Spinal cord (tissue), 10 donors: Measurements from ENCODE around the gene CYBRD1. TPM values are rescaled to one million over a fixed set of nuclear protein-coding genes. Genes with fewer than 3 reads are reported as not detected.
"Not testable (repeated sequence)": the region's sequence is repeated elsewhere in the genome, so short reads cannot be mapped to it uniquely, and the experiment has no call there.

Source experiments
- DNase-seq, 6 donors: peaks; one replicate each; pipeline versions ENCODE4 v3.0.0 to v3.0.0-alpha.2; 2013 to 2015; ENCODE audit warnings: low spot score in 6 of 6, low read depth in 4 of 6
- H3K27ac ChIP-seq: one replicate; pipeline ENCODE4 v1.5.1; 2013; ENCODE audit warnings: low read depth, low read length, control low read depth
- H3K27me3 ChIP-seq: one replicate; pipeline ENCODE4 v1.6.1; 2013; ENCODE audit warnings: low read length; ENCODE audit not compliant: control insufficient read depth, insufficient read depth
- H3K36me3 ChIP-seq: one replicate; pipeline ENCODE4 v1.6.1; 2013; ENCODE audit warnings: low read length; ENCODE audit not compliant: control insufficient read depth, insufficient read depth
- H3K4me1 ChIP-seq: one replicate; pipeline ENCODE4 v1.6.1; 2013; ENCODE audit warnings: low read length; ENCODE audit not compliant: control insufficient read depth, insufficient read depth
- H3K4me3 ChIP-seq: one replicate; pipeline ENCODE4 v1.5.1; 2013; ENCODE audit warnings: low read depth, low read length, control low read depth
- H3K9me3 ChIP-seq: one replicate; pipeline ENCODE4 v1.6.1; 2013; ENCODE audit warnings: low read length; ENCODE audit not compliant: control insufficient read depth, insufficient read depth
- WGBS: methylation state at CpG from one replicate; pipeline ENCODE4 v1.1.5; 2013; ENCODE audit warnings: missing lambda C conversion rate; ENCODE audit not compliant: insufficient coverage; 5-methylcytosine and 5-hydroxymethylcytosine counted together
- polyA plus RNA-seq, 2 donors: library from polyadenylated mRNA; unstranded; fragments of 120-200 nt; gene quantifications; one replicate each; pipeline ENCODE4 v1.2.1, GENCODE V29; 2013; ENCODE audit not compliant: insufficient read length in 2 of 2
- total RNA-seq, 2 donors: library from RNA; depleted of rRNA in 1 of 2; stranded (reverse); fragments of 120-200 nt in 1 of 2; fragments of >200 nt in 1 of 2; gene quantifications; one replicate each; pipeline versions ENCODE4 v1.2.3 to v1.2.4, GENCODE V29; 2013 to 2014
- donor health status: healthy.

The CYBRD1 gene
- total and polyA plus RNA-seq, 4 donors = 20.7 to 138 (median 67.4) TPM

DNA sequence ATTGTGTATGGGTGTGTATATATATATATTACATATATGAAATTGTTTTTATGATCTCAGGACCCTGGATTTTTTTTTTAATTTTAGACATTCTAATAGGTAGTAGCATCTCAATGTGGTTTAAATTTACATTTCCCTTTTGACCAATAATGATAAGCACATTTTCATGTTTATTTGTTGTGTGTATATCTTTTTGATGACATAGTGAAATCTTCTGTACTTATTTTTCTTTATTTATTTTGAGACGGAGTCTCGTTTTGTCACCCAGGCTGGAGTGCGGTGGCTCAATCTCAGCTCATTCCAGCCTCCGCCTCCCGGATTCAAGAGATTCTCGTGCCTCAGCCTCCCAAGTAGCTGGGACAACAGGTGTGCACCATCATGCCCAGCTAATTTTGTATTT lies 35.1 kb upstream of the CYBRD1 start:
- no peaks in the 10 kb centered on the region for H3K27me3 ChIP-seq
- DNase-seq = no peak
- H3K4me3 ChIP-seq = no peak overlapping the region
- no peaks in the 10 kb centered on the region for H3K9me3 ChIP-seq
- H3K27ac ChIP-seq = no peak overlapping the region
- peaks cover 2% of the 10 kb centered on the region for H3K36me3 ChIP-seq
- no peaks in the 10 kb centered on the region for H3K4me1 ChIP-seq
- WGBS = 100% methylated on average over 2 of the region's 6 CpGs

DNA sequence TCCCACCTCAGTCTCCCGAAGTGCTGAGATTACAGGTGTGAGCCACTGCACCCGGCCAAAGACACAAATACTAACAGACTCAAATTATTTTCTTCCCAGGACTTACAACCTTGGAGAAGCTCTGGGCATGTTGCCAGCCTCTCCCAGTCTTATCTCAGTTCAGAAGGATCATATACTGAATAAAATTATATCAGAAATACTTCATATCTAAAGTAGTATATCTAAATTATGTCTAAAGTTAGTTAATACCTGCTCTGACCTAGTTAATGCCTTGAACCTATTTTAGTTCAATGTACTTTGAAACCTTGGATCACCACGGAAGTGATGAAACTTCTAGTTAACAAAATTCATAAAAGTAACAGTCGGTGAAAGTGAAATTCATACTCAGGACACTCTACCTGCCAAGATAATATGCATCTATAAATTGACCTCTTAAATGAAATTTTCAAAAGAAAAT lies 34.4 kb upstream of the CYBRD1 start:
- peaks cover 2% of the 10 kb centered on the region for H3K36me3 ChIP-seq
- no peak for DNase-seq
- H3K9me3 ChIP-seq = no peaks in the 10 kb centered on the region
- no peak overlapping the region for H3K4me3 ChIP-seq
- no peak overlapping the region for H3K27ac ChIP-seq
- no peaks in the 10 kb centered on the region for H3K4me1 ChIP-seq
- WGBS = 100% methylated on average over 2 of the region's 4 CpGs
- no peaks in the 10 kb centered on the region for H3K27me3 ChIP-seq

DNA sequence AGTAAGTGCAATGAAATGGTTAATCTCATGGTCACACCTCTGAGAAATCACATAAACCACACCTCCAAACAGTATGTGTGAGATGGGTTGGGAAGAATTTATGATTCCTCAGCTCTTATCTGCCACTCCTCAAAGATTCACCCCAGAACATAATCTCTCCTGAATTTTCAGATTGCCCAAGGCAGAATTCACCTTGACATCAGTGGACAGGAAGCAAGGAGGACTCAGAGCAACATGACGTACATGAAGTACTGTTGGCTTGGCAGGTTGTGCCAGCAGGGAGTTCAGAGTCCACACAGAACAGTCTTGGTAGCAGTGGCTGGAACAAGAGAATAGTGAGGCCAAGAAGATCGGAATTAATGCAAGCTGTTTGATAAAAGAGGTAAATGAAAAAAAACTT lies 31.7 kb upstream of the CYBRD1 start:
- H3K4me1 ChIP-seq = no peaks in the 10 kb centered on the region
- H3K9me3 ChIP-seq = no peaks in the 10 kb centered on the region
- H3K27me3 ChIP-seq = no peaks in the 10 kb centered on the region
- no peak for DNase-seq
- H3K27ac ChIP-seq = no peak overlapping the region
- no peak overlapping the region for H3K4me3 ChIP-seq
- whole genome bisulfite sequencing = 94% methylated on average over 2 of the region's 2 CpGs
- H3K36me3 ChIP-seq = peaks cover 2% of the 10 kb centered on the region

DNA sequence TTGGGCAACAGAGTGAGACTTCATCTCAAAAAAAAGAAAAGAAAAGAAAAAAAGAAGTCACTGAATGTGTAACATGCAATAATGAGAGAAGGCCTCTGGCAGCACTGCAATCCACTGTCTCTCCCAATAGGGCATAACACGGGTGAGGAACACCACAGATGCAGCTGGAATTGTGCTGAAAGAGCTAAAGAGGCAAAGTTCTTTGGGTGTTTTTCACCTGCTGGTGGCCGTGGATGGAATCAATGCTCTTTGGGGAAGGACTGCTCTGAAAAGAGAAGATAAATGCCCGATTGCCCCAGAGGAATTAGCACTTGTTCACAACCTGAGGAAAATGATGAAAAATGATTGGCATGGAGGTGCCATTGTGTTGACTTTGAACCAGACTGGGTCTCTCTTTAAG lies 31.0 kb upstream of the CYBRD1 start:
- WGBS = 76% methylated on average over 3 of the region's 3 CpGs
- peaks cover 1% of the 10 kb centered on the region for H3K36me3 ChIP-seq
- no peaks in the 10 kb centered on the region for H3K27me3 ChIP-seq
- H3K9me3 ChIP-seq = no peaks in the 10 kb centered on the region
- H3K4me1 ChIP-seq = no peaks in the 10 kb centered on the region
- no peak overlapping the region for H3K27ac ChIP-seq
- DNase-seq = no peak
- no peak overlapping the region for H3K4me3 ChIP-seq

DNA sequence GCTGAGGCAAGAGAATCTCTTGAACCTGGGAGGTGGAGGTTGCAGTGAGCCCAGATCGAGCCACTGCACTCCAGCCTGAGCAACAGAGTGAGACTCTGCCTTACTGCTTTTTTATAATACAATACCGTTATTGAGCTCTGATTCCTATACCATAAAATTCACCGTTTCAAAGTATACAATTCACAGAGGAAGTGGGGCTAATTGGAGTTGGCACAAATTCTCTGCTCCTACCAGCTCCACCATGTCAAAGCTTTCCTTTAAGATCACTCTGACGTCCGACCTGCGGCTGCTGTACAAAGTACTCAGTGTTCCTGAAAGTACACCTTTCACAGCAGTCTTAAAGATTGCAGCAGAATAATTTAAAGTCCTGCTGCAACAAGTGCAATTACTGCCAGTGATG lies 29.6 kb upstream of the CYBRD1 start:
- DNase-seq = peak in 1 of 6 donors; percentile 45
- H3K4me3 ChIP-seq = no peak overlapping the region
- no peaks in the 10 kb centered on the region for H3K4me1 ChIP-seq
- H3K36me3 ChIP-seq = no peaks in the 10 kb centered on the region
- no peak overlapping the region for H3K27ac ChIP-seq
- H3K9me3 ChIP-seq = no peaks in the 10 kb centered on the region
- H3K27me3 ChIP-seq = no peaks in the 10 kb centered on the region
- WGBS = 17% methylated on average over 3 of the region's 6 CpGs

DNA sequence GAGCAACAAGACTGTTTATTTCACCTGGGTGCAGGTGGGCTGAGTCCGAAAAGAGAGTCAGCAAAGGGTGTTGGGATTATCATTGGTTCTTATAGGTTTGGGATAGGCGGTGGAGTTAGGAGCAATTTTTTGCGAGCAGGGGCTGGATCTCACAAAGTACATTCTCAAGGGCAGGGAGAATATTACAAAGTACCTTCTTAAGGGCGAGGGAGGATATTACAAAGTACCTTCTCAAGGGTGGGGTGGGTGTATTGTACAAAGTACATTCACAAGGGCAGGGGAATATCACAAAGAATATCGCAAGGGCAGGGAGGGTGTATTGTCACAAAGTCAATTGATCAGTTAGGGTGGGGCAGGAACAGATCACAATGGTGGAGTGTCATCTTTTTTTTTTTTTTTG lies 24.6 kb upstream of the CYBRD1 start:
- DNase-seq, H3K4me3 ChIP-seq, H3K27ac ChIP-seq, H3K27me3 ChIP-seq, H3K36me3 ChIP-seq, H3K9me3 ChIP-seq, H3K4me1 ChIP-seq: not testable (repeated sequence)
- 100% methylated on average over 3 of the region's 5 CpGs for WGBS

DNA sequence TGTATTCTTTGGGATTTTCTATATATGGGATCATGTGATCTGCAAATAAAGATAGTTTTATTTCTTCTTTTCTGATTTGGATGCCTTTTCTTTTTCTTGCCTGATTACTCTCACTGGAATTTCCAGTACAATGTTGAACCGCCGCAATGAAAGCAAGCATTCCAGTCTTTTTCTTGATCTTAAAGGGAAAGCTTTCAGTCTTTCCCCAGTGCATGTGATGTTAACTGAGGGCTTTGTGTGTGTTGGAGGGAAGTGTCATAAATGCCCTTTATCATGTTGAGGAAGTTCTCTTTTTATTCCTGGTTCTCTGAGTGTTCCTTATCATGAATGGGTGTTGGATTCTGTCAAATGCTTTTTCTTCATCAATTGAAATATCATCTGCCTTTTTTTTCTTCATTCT lies 16.9 kb upstream of the CYBRD1 start:
- Histone ChIP-seq H3K27ac (no peak overlapping the region), H3K27me3 (no peaks in the 10 kb centered on the region), H3K4me1 (no peaks in the 10 kb centered on the region), H3K4me3 (no peak overlapping the region), H3K9me3 (peaks cover 1% of the 10 kb centered on the region), H3K36me3 (no peaks in the 10 kb centered on the region)
- no peak for DNase-seq
- no CpG with 5 or more reads among the region's 2 CpGs for WGBS

DNA sequence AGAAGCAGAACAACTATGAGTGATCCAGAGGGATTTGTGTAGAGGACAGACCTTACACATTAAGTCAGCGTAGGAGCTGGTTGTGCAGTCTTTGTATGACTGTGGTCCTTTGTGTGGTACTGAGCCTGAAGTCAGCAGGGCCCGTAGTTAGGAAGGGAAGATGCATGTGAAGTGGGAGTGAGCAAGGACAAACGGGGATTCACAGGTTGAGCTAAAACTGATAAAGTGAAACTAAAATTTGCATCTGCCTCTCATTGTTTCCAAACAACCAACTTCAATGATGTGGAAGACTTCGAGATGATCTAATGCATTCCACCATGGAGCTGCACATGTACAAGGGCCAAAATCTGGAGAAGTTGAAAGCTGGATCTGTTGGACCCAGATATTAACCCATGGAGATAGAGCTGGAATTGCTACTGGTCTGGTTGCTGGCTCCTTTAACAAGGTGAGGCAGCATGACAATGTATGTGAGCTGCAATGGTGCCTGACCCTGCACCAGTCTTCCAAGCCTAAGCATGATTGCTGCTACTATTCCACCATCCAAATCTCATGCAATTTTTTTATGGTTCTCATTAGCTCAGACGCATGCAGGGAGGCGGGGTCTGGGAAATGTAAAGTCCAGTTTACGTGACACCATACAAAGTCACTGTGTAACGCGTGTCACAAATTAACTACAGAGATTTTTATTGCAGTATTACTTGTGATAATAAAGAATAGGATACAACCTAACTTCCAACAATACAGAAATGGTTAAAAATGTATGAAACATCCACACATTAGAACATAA lies 12.1 kb upstream of the CYBRD1 start:
- H3K27me3 ChIP-seq = no peaks in the 10 kb centered on the region
- no peaks in the 10 kb centered on the region for H3K9me3 ChIP-seq
- no peaks in the 10 kb centered on the region for H3K36me3 ChIP-seq
- no peak overlapping the region for H3K4me3 ChIP-seq
- 40% methylated on average over 2 of the region's 9 CpGs for WGBS
- no peak overlapping the region for H3K27ac ChIP-seq
- DNase-seq = no peak
- no peaks in the 10 kb centered on the region for H3K4me1 ChIP-seq

DNA sequence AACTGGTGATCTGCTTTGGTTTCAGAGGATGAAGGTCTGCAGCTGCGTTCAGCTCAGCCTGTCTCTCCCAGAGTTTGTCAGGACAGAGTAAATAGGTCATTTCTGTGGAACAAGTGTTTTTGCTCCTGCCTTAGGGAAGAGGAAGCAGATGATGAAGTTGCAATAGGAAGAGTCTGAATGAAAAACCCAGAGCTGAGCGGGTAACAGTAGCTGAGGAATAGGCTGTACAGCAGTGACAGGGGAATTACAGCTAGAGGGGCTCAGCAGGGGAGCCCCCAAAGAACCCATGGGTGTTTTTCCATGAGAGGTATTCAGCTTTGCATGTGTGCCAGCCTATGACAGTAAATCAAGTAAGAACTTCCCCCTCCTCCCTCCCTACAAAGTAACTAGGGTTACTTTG lies 10.3 kb upstream of the CYBRD1 start:
- DNase-seq = no peak
- WGBS = 92% methylated on average over 2 of the region's 2 CpGs
- H3K36me3 ChIP-seq = no peaks in the 10 kb centered on the region
- H3K27me3 ChIP-seq = no peaks in the 10 kb centered on the region
- no peaks in the 10 kb centered on the region for H3K9me3 ChIP-seq
- H3K4me1 ChIP-seq = no peaks in the 10 kb centered on the region
- H3K4me3 ChIP-seq = no peak overlapping the region
- no peak overlapping the region for H3K27ac ChIP-seq

DNA sequence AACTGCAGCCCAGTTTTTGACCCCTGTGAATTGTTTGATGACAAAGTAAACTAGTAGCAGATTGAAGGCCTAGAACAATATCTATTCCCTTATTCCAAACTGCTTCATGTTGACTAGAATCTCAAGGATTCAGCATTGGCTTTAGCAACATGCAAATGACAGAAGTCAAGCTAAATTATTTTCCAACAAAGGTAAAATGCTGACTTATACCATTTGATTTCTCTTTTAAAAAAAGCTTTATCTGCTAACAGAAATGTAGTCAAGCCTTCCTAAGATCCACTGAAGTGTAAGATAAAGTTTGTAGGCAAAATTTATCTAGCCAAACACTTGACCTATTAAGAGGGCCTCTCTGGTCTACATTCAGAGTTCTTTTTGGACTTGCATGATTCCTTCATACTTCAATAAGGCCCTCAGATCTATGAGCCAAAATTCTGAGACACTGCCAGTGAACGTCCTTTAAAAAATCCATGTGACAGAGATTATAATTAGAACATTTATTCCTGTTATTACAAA lies 9.5 kb upstream of the CYBRD1 start:
- Histone ChIP-seq H3K27ac (no peak overlapping the region), H3K27me3 (no peaks in the 10 kb centered on the region), H3K4me3 (no peak overlapping the region), H3K9me3 (no peaks in the 10 kb centered on the region), H3K36me3 (no peaks in the 10 kb centered on the region), H3K4me1 (no peaks in the 10 kb centered on the region)
- no peak for DNase-seq
- WGBS = 100% methylated on average over 1 of the region's 1 CpG
